ENCODE results near the gene TOMT. TPM values are rescaled to one million over a fixed set of nuclear protein-coding genes. Genes with fewer than 3 reads are reported as not detected.

TOMT gene
- total and polyA plus RNA-seq, 2 of the 4 experiments (the other 2 are of a cell fraction): not detected

GRCh38 chr11:72150882-72151281, 45.2 kb downstream of the TOMT start:
- no peak overlapping the region for H2BK15ac ChIP-seq (ENCODE audit: low read depth, low read length)
- dilution Hi-C loops (cut with HindIII; ENCODE audit: low sequenced_read_pairs, unreplicated experiment): no loop called here
- no peak overlapping the region for H4K8ac ChIP-seq (ENCODE audit: low read depth in 2 of 2, low read length in 2 of 2)
- H2AK5ac ChIP-seq (ENCODE audit: low read depth, low read length): no peak overlapping the region
- H4K5ac ChIP-seq (ENCODE audit: low read depth, low read length): no peak overlapping the region
- no peak overlapping the region for H3K23ac ChIP-seq (ENCODE audit: low read depth, low read length)
- H2BK5ac ChIP-seq (ENCODE audit: low read depth, low read length, poor library complexity, severe bottlenecking): no peak overlapping the region
- H3K18ac ChIP-seq (ENCODE audit: low read depth, low read length): no peak overlapping the region
- no TSS peak for BruUV-seq (replicated peaks)
- ChIA-PET CTCF (no interaction called here), POLR2A (ENCODE audit: unreplicated experiment) (no interaction called here)
- H3K9me1 ChIP-seq (ENCODE audit: insufficient read depth, low read length): 0 out of 2 replicates have a peak, but pooled peaks cover 5% of the 10 kb centered on the region
- no peak overlapping the region for H3K4me2 ChIP-seq (ENCODE audit: low read depth, low read length)
- peaks cover 2% of the 10 kb centered on the region; the same call in 1 of the 2 replicates for H3K27me3 ChIP-seq (ENCODE audit: control insufficient read depth, insufficient read depth, low read length)
- H3K4me1 ChIP-seq (ENCODE audit: control insufficient read depth, insufficient read depth, low read length): no peaks in the 10 kb centered on the region
- WGBS, 2 experiments (ENCODE audit: extremely low coverage in 2 of 2, insufficient read length in 1 of 2): 100% methylated on average over 1 of the region's 4 CpGs; no CpG with 5 or more reads in 1 of the 2 experiments
- in situ Hi-C loops (cut with MboI; ENCODE audit: low sequenced_read_pairs): no loop called here
- ATAC-seq (ENCODE audit: low read depth) (no peak), DNase-seq (no peak)
- no peak overlapping the region for H2BK120ac ChIP-seq (ENCODE audit: low read depth, low read length)
- H4K20me1 ChIP-seq (ENCODE audit: insufficient read depth, low read length): no peaks in the 10 kb centered on the region
- TF ChIP-seq BHLHE40 (IDR thresholded peaks at IDR 0.05; ENCODE audit: low read depth, low read length) (no peak), USF2 (IDR thresholded peaks at IDR 0.05; ENCODE audit: low read depth, low read length) (no peak), MXI1 (IDR thresholded peaks at IDR 0.05; ENCODE audit: borderline replicate concordance, low read depth, low read length) (no peak), NFE2L2 (IDR thresholded peaks at IDR 0.05; ENCODE audit: low read depth, low read length) (no peak), CEBPB (IDR thresholded peaks at IDR 0.05; ENCODE audit: low read depth, low read length) (no peak), MAZ (IDR thresholded peaks at IDR 0.05; ENCODE audit: borderline replicate concordance, low read depth, low read length) (no peak), RCOR1 (IDR thresholded peaks at IDR 0.05; ENCODE audit: insufficient replicate concordance, low read length) (no peak), CHD1 (IDR thresholded peaks at IDR 0.05; ENCODE audit: low read depth, low read length) (no peak), RFX5 (IDR thresholded peaks at IDR 0.05; ENCODE audit: low read depth, low read length) (no peak), MAFK (IDR thresholded peaks at IDR 0.05; ENCODE audit: low read depth, low read length) (no peak), POLR2A (IDR thresholded peaks at IDR 0.05; ENCODE audit: low read depth, low read length) (no peak), SMC3 (IDR thresholded peaks at IDR 0.05; ENCODE audit: low read depth, low read length) (no peak)
- TF ChIP-seq, protein P1, sequence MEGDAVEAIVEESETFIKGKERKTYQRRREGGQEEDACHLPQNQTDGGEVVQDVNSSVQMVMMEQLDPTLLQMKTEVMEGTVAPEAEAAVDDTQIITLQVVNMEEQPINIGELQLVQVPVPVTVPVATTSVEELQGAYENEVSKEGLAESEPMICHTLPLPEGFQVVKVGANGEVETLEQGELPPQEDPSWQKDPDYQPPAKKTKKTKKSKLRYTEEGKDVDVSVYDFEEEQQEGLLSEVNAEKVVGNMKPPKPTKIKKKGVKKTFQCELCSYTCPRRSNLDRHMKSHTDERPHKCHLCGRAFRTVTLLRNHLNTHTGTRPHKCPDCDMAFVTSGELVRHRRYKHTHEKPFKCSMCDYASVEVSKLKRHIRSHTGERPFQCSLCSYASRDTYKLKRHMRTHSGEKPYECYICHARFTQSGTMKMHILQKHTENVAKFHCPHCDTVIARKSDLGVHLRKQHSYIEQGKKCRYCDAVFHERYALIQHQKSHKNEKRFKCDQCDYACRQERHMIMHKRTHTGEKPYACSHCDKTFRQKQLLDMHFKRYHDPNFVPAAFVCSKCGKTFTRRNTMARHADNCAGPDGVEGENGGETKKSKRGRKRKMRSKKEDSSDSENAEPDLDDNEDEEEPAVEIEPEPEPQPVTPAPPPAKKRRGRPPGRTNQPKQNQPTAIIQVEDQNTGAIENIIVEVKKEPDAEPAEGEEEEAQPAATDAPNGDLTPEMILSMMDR (conservative IDR thresholded peaks at IDR 0.05; ENCODE audit: low read depth, low read length): no peak
- intact Hi-C loops (cut with micrococcal nuclease): no loop called here
- no peak overlapping the region for H3K14ac ChIP-seq (replicated peaks; ENCODE audit: low read depth, low read length)
- H3K79me1 ChIP-seq (ENCODE audit: low read depth in 1 of 2, low read length in 2 of 2): no peaks in the 10 kb centered on the region
- H3K9ac ChIP-seq (ENCODE audit: low read depth, low read length): no peak overlapping the region
- H2BK20ac ChIP-seq (ENCODE audit: low read depth, low read length): no peak overlapping the region
- H2AK9ac ChIP-seq (replicated peaks; ENCODE audit: low read depth, low read length, poor library complexity): no peak overlapping the region
- H3K27ac ChIP-seq (ENCODE audit: insufficient read depth, low read length): no peak overlapping the region
- no peak overlapping the region for H2AFZ ChIP-seq (replicated peaks; ENCODE audit: low read length, poor library complexity)
- H3K9me3 ChIP-seq (ENCODE audit: control insufficient read depth, insufficient read depth, low read length): no peaks in the 10 kb centered on the region
- H3K56ac ChIP-seq (ENCODE audit: extremely low read depth, insufficient read depth, low read length): no peak overlapping the region
- no peak overlapping the region for H3K4me3 ChIP-seq (ENCODE audit: insufficient read depth, low read depth, low read length)
- no peaks in the 10 kb centered on the region for H3K36me3 ChIP-seq (ENCODE audit: control insufficient read depth, insufficient read depth, low read length)
- H3K4ac ChIP-seq (ENCODE audit: low read depth, low read length): no peak overlapping the region
- H4K91ac ChIP-seq (ENCODE audit: insufficient read depth, low read depth, low read length): no peak overlapping the region

All from IMR-90 (cell line).